Stromal cell of bone marrow (primary cell): ENCODE results near the gene C10orf67.
"Not testable (repeated sequence)": the region's sequence is repeated elsewhere in the genome, so short reads cannot be mapped to it uniquely, and the experiment has no call there.

Source experiments
- DNase-seq: peaks from one replicate; pipeline ENCODE4 v3.0.0-alpha.2; 2012; ENCODE audit warnings: low read depth

C10orf67 gene

DNA sequence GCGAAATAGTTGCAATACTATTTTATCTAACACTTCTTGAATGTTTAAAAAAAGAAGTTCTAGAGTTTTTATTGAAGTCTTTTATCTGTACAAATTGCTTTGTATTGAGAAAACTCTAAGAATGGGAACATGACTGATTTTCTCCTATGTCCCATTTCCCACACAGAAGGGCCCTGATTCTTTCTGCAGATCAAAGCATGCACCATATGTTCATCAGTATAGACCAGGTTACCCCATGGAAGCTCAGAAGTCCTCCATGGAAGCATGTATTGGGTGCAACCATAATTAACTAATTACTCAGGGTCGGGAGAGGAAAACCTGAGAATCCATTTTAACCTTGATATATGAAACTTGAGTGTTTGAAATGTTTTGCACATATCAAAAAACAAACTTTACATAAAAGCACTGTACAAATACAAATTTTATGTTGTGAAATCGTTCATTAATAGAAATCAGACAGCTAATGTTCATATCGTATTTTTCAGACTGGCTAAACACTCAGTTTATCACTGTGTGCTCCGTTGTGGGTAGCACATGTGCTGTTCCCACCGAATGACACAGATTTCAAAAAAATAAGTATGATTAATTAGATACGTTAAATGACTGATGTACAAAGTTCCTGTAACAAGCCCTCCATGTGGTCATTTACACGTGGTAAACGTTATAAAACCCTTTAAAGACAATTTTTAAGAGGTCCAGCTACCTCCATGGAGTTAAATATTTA is 81.0 kb downstream of the C10orf67 start:
- no peak for DNase-seq

DNA sequence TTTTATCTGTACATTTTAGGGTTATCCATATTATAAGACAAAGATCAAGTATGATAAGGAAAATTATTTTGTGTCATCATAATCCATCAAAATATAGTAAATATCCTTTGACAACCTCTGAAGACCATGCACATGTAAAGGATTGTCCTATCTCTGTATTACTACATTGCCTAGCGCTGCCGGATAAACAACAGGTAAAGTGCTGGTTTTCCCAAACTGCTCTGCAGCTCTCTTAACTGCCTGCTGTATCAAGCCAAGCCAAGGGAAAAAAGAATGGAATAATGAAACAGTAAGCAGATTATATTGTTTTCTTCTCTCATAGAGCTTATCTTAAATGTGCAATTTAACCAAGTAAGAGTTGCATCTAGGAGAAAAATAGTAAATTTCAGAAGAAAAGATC is 81.7 kb downstream of the C10orf67 start:
- no peak for DNase-seq

GRCh38 chr10:23258516-23258915 is 86.1 kb downstream of the C10orf67 start:
- no peak for DNase-seq

DNA sequence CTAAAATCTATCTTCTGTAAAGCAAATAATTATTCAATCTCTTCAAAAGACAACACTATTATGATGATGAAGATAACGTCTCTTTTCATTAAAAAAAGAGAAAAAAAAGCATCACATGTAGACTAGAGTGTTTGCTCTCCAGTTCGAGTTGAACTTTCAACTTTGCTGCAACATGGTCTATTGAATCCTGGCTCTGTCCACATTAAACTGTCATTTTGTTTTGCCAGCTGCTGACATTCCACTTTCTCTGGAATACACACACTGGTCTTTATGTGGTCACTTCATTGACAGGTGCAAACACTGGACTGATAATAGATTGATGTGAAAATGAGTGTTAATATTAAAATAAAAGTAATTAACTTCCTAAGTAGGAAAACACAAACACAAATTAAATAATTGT is 90.8 kb downstream of the C10orf67 start:
- no peak for DNase-seq

DNA sequence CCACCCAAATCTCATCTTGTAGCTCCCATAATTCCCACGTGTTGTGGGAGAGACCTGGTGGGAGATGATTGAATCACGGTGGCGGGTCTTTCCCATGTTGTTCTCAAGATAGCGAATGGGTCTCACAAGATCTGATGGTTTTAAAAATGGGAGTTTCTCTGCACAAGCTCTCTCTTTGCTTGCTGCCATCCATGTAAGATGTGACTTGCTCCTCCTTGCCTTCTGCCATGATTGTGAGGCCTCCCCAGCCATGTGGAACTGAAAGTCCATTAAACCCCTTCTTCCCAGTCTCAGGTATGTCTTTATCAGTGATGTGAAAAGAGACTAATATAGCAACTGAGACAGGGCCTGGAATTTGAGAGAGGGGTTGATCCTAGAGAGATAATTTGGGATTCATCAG is 91.7 kb downstream of the C10orf67 start:
- not testable (repeated sequence) for DNase-seq

DNA sequence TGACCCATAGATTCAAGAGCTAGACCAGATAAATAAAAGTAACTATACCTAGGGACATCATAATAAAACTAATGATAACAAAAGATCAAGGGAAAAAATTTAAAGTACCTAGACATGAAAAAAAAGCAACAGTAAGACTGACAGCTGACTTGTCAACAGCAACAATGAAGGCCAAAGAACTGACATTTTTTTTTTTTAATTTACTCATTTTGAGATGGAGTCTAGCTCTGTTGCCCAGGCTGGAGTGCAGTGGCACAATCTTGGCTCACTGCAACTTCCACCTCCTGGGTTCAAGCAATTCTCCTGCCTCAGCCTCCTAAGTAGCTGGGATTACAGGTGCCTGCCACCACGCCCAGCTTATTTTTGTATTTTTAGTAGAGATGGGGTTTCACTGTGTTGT is 102.8 kb downstream of the C10orf67 start:
- not testable (repeated sequence) for DNase-seq

DNA sequence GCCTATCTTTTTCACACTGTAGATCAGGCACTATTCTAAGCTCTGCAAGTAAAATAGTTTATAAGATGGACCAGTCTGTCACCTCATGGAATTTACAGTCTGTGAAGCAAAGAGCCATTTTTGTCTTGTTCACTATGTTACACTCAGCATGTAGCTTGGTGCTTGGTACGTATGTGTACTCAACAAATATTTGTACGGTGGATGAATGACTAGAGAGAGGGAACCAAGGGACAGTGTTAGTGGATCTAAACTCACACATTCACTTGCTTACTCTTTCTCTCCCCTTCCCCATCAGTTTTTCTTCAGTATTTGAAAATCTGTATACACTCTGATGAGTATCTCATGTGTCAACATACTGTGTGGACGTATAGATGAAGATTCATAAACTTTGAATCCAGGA is 106.6 kb downstream of the C10orf67 start:
- DNase-seq, result no peak

DNA sequence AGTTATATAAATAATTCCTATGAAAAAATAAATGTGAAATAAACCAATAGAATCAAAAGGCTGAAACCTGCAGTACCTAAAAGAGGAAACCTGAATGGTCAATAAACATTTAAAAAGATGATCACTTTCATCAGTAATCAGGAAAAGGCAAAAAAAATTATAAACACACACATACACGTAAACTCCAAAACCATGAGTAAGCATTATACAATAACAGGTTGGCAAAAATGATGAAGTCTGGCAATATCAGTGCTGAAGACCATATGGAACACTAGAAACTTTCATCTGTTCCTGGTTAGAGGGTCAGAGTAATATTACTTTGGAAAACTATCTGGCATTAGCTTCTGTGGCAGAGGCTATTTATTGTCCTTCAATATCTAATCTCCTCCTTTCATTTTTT is 114.0 kb downstream of the C10orf67 start:
- DNase-seq, result no peak

- DNase-seq, result no peak
Observed at GRCh38 chr10:23217471-23217870, 127.1 kb downstream of the C10orf67 start.

- no peak for DNase-seq
Observed at GRCh38 chr10:23205972-23206642, 138.5 kb downstream of the C10orf67 start.

DNA sequence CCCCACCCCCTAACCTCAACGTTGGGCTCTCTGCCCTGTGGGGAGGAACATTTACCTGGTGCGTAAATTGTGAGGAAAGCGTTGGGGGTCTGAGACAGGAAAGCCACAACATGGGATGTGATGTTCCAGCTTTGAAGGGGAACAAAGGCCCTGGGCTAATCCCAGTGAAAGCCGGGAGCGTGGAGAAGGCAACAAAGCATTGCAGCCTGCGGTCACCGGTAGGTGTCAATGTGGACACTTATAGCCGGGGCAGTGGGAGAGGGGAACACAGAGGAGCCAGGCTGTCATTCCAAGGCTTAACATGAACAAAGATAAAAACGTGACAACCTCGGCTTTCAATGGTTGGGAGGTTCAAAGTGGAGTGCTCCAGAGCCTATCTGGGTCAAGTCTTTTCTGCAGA is 139.8 kb downstream of the C10orf67 start:
- no peak for DNase-seq

DNA sequence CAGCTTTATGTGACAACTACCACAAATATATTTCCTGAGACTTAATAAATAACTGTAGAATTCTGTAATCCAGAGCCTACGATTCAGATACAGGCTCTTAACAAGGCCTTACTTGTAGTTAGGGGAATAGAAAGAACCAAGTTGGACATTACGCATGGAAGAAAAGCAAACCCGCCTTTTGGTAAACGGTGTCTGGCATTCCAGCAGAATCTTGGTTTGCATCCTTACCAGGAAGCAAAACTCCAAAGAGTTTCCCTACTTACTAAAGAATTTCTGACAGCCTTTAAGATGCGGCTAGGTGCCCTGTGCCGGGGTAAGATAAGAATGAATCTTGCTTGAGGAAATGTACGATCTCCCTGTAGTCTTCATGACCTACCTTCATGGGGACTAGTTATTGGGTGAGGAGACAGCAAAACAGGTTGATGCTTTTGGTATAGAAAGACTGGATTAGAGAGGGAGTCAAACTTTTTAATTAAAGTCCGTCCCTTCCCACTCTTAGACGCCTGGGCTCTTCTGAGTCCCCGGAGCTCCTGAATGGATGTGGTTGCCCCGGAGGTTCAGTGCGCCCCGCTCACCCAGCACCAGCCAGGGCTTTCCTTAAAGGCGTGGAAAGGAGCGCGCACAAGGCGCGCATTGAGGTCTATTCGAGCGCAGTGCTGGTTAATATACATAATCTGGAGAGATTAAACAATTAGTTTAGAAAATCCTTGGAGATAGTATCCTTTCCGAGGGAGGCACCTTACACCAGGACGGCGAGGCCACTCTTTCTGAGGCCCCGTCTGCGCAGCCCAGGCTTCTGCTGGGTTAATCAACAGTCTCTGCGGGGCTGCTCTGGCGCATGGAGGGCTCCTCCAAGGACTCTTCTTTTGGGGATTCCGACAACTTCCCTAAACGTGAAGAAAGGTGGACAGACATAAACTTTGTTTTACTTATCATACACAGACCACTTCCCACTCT is 140.9 kb downstream of the C10orf67 start:
- DNase-seq, result no peak

DNA sequence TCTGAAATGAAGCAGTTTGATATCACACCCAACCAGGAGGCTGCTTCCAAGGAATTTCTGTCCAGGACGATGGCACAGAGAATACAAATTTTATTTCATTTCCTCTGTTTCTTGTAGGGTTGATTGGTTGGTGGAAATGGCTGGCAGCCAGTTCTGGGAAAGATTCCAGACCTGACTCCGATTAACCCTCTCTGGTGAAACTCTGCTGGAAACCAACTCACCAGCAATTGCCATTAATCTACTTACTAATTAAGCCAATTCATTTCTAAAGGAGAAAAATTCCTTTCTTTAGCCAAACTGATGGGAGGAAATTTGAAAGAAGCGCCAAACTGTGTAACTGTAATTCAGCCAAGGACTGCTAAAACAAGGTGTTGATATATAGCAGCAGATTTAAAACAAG is 141.8 kb downstream of the C10orf67 start:
- DNase-seq, result no peak

DNA sequence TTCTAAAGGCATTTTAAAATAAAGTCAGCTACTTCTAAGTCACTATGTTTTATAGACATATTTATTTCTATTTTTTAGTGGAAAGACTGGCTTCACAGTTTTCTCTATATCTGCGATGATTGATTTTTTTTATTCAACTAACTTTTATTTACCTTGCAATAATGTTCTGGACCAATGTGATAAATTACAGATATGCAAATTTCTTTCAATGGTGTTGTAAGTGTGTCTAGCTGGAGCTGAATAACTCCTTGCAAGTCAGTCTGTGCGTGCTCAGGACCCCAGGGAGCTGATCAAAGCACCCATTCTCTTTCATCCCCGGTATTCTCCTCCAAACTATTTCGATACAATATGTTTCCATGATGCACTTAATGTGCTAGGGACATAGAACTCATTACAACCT is 142.8 kb downstream of the C10orf67 start:
- no peak for DNase-seq

DNA sequence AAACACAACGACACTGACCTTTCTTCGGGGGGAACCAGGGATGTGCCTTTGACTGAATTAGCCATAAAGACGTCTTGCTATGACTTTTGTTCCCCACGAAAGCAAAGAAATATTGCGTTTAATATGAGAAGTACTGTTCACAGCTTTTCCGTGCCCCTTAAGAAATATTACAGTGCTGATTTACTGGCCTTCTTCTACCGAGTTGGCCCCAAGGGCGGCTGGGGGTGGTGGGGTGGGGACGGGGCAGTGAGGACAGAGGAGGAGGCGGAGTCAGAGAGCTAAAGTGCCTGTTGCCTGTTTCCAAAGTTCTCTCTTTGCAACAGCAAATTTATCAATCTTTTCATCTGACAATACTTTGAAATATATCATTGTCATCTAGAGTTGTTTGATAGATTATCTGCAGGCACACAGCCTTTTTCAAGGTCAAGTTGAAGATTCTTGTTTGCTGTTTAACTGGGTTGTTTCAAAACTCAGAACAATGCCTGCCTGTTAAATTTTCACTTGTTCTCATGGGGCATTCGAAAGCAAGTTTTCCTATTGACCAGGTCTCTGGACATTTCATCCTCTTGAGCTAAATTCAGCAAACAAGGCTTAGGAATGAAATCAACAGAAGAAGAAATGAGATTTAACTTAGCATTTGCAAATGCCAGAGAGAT is 143.5 kb downstream of the C10orf67 start:
- no peak for DNase-seq

DNA sequence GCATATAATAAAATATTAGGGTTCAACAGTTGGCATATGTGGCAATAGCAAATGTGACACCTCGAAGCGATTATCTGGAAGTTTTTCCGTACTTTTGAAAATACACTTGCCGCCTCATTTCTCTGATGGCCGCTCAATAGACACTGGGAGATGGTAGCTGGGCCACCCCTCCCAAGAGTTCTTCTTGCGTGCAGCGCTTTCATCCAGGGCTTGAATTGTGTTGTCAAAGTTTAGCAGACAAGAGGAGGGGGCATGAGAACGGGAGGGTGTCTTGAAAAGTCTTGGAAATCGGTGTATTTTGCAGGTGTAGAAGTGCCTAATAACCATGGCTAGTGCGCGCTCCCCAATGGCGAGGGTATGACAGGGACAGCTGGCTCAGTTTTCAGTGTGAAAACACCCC is 144.0 kb downstream of the C10orf67 start:
- DNase-seq, result no peak

DNA sequence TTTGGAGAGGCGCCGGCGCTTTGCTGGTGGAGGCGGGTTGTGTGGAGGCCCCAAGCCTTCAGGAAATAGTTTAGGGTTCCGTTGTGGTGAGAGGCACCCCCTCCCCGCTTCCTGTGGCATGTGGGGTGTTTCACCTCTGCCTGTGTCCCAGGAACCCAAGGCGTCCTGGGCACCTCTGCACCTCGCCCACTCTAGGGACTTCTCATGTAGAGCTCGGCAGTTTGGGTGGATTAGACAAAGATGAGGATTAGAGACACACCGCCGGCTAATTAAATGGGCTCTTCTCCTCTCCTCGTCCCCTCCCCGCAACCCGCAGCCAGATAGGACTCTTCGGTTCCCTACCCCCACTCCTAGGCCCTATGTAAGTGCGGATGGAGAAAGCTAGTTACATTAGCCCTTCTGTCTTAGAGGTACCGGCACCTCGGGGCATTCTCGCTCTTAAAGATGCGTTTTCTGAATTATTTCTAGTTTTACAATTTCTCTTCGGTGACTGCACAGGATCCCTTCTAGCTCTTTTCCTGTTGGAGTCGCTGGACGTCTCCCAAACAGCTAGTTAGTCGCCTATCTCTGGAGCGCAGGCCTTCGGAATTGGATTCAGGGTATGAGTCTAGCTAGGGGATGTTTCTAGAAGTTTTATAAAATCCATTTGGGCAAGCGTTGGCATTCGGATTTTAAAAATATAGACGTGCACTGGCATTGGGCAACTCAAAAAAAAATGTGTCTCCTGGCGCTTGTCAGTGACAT is 144.7 kb downstream of the C10orf67 start:
- no peak for DNase-seq

DNA sequence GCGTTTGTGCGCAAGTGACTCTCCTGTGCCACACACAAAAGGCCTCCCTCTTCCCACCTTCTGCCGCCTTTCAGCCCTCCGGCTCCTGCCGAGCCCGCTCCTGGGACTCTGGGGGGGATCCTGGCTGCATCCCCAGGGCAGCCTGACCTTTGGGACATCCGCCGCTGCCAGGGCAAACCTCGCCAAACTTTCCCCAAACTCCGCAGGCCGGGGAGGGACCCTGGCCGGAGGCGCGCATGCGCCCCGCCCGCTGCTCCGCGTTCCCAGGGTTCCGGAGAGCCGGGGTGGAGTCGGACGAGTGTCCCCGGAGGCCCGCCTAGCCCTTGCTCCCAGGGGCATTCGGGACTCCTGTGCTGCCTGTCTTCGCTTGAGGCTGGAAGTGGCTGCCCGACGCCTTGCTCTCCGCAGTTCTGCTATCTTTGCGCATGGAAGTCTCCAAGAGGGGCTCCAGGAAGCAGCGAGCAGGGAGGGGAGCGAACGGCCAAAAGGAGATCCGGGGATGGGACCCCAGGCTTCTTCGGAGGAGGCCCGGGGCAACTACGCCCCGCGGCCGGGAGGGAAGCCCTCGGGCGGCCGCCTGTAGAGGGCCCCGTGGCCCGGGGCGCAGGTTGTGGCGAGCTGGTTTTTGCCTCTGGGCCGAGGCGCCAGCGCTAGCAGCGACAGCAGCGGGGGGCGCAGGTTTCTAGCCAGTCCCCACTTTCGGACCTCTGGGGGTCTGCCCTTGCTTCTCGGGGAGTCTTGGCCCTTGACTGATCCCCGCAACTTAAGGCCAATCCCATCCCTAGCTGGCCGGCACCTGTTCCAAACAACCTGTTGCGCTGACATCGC is 145.4 kb downstream of the C10orf67 start:
- no peak for DNase-seq

DNA sequence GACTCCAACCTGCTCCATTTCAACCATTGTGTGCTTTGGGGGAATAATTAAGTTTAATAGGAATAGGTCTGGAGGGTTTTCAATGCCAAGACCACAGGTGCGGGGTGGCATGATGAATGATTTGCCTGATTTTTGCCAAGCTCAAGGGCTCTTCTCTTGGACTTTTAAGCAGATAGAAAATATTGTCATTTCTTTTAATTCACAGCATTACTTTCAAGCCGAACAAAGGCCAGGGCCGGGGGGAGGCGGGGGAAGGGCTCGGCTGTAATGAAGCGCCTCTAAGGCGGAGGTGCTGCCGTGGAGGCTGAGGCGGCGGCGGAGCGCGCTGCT is 146.0 kb downstream of the C10orf67 start:
- DNase-seq, result no peak

- no peak for DNase-seq
Observed at GRCh38 chr10:23197416-23197861, 147.2 kb downstream of the C10orf67 start.

DNA sequence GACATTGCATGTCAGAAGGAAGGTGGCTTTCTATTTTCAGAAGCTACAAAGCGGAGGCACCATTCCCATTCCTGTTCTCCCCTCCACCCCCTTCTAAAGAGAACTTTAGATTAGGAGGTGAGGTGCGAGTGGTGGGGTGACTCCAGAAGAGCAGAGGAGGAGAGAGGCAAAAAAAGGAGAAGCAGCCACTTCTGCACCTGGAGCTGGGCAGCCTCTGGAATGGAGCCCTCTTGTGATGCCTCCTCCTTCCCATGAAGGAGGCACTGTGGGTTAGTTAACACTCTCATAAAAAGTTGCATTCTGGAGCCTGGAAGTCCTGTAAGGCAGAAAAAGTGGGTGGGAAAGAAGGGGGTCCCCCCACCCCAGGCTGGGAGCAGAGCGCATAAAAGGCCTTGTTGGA is 147.7 kb downstream of the C10orf67 start:
- DNase-seq, result no peak
